OCI-LY1 (cell line): ENCODE results near the gene ERBB4.

Source experiments
- CTCF ChIP-seq: fragments of 200-600 bp; sonication (generic), shearing (Covaris generic); IDR thresholded peaks from 2 replicates; pipeline ENCODE4 v1.5.1; 2017; ENCODE audit warnings: mild to moderate bottlenecking, antibody characterized with exemption, low read length, moderate library complexity, mixed read lengths
- EZH2 ChIP-seq: fragments of 200-600 bp; sonication (generic), shearing (Covaris generic); IDR thresholded peaks from 2 replicates; pipeline ENCODE4 v1.8.0; 2017; ENCODE audit warnings: borderline replicate concordance, mixed run types, mild to moderate bottlenecking, antibody characterized with exemption, low read length, moderate library complexity, mixed read lengths

GRCh38 chr2:212343167-212343566 is 195.4 kb downstream of the ERBB4 start:
- TF ChIP-seq CTCF (no peak), EZH2 (no peak)
